Measurements from ENCODE around the gene IER5.

DNA sequence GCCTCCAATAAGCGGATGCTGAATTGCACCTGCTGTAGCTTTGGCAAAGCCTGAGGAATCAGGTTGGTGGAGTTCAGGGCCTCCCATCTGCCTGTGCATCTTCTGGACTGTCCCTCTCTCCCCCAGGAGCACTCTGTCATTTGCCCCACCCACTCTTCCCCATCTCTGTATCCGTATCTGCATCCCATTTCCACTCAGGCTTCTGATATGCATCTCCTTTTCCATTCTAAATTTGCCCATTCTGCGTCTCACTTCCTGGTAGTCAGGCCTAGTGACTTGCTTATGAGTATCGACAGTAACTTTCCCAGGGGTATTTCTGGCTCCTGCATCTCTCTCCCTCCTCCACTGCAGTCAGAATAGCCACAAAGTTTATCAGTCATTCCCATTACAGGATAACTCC lies 39.1 kb upstream of the IER5 start:
- TF ChIP-seq POLR2A (IDR thresholded peaks at IDR 0.05; ENCODE audit: low read length) (no peak), GATA1 (IDR thresholded peaks at IDR 0.05; ENCODE audit: low read depth, low read length) (no peak)
